ENCODE measurements around the gene FADS3. TPM values are rescaled to one million over a fixed set of nuclear protein-coding genes. Genes with fewer than 3 reads are reported as not detected.

The FADS3 gene
- total and polyA plus RNA-seq, 9 of the 15 experiments (the other 6 are each of a cell fraction or from before 2014, with no cell fraction given) = 0.97 to 148 (median 92.7) TPM

DNA sequence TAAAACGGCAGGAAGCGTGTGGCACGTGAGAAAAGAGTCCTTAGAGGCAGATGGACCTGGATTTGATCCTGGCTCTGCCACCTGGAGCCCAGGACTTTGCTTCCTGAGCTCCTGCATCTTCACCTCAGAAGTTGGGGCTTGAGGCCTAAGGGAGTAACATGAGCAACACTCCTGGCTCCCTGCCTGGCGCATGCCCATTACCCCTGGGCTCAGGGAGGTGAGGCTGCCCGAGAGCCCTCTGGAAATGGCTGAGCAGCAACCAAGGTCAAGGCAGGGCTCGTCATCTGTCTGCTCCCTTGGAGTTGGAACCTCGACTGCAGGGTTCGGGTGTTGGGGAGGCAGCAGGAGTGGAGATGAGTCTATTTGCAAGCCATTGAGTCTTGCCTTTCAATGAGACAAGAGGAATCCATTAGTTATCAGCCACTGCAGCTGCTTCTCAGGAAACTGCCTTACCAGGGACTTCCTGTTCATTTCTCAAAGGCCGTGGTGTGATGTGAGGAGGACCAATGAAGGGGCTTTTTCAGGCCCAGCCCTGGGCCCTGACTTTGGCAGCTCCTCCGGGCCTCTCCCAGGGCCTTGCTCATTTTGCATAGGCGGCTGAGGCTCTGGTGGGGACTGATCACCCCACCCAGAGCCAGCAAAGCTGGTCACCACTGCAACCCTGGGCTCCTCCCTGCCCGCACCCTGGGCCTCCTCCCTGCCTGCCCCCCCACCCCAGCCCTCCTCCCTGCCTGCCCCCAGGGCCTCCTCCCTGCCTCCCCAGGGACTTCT lies 56.9 kb downstream of the FADS3 start (continued):
- TF ChIP-seq, protein P1, sequence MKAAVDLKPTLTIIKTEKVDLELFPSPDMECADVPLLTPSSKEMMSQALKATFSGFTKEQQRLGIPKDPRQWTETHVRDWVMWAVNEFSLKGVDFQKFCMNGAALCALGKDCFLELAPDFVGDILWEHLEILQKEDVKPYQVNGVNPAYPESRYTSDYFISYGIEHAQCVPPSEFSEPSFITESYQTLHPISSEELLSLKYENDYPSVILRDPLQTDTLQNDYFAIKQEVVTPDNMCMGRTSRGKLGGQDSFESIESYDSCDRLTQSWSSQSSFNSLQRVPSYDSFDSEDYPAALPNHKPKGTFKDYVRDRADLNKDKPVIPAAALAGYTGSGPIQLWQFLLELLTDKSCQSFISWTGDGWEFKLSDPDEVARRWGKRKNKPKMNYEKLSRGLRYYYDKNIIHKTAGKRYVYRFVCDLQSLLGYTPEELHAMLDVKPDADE (conservative IDR thresholded peaks at IDR 0.05; ENCODE audit: control insufficient read depth, low read depth, low read length) = peak; percentile 75; the same call in 1 of the 2 replicates
- TF ChIP-seq RHOXF2B (CRISPR knock-in tag; conservative IDR thresholded peaks at IDR 0.05) = no peak
- TF ChIP-seq RUNX1 (IDR thresholded peaks at IDR 0.05; ENCODE audit: low read depth) = no peak
- TF ChIP-seq ZNF212 (CRISPR knock-in tag; IDR thresholded peaks at IDR 0.05) = no peak
- no peak for TF ChIP-seq ZNF274 (IDR thresholded peaks at IDR 0.05; ENCODE audit: borderline replicate concordance, low read depth, low read length)
- no peak for TF ChIP-seq TARDBP (IDR thresholded peaks at IDR 0.05)
- TF ChIP-seq, protein P2, sequence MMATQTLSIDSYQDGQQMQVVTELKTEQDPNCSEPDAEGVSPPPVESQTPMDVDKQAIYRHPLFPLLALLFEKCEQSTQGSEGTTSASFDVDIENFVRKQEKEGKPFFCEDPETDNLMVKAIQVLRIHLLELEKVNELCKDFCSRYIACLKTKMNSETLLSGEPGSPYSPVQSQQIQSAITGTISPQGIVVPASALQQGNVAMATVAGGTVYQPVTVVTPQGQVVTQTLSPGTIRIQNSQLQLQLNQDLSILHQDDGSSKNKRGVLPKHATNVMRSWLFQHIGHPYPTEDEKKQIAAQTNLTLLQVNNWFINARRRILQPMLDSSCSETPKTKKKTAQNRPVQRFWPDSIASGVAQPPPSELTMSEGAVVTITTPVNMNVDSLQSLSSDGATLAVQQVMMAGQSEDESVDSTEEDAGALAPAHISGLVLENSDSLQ (IDR thresholded peaks at IDR 0.05) = peak; percentile 59; the same call in 1 of the 2 replicates
- TF ChIP-seq, protein P3, sequence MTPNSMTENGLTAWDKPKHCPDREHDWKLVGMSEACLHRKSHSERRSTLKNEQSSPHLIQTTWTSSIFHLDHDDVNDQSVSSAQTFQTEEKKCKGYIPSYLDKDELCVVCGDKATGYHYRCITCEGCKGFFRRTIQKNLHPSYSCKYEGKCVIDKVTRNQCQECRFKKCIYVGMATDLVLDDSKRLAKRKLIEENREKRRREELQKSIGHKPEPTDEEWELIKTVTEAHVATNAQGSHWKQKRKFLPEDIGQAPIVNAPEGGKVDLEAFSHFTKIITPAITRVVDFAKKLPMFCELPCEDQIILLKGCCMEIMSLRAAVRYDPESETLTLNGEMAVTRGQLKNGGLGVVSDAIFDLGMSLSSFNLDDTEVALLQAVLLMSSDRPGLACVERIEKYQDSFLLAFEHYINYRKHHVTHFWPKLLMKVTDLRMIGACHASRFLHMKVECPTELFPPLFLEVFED (CRISPR knock-in tag; conservative IDR thresholded peaks at IDR 0.05) = no peak
- TF ChIP-seq ILF3 (IDR thresholded peaks at IDR 0.05; ENCODE audit: borderline replicate concordance) = no peak
- TF ChIP-seq PML (IDR thresholded peaks at IDR 0.05; ENCODE audit: low read length) = peak; percentile 70
- no peak for TF ChIP-seq DACH1 (IDR thresholded peaks at IDR 0.05; ENCODE audit: partially characterized antibody)
- no peak for TF ChIP-seq GATAD2B (IDR thresholded peaks at IDR 0.05; ENCODE audit: borderline replicate concordance)
- TF ChIP-seq, protein P4, sequence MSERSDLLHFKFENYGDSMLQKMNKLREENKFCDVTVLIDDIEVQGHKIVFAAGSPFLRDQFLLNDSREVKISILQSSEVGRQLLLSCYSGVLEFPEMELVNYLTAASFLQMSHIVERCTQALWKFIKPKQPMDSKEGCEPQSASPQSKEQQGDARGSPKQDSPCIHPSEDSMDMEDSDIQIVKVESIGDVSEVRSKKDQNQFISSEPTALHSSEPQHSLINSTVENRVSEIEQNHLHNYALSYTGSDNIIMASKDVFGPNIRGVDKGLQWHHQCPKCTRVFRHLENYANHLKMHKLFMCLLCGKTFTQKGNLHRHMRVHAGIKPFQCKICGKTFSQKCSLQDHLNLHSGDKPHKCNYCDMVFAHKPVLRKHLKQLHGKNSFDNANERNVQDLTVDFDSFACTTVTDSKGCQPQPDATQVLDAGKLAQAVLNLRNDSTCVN (CRISPR knock-in tag; IDR thresholded peaks at IDR 0.05) = no peak
- TF ChIP-seq, protein P5, sequence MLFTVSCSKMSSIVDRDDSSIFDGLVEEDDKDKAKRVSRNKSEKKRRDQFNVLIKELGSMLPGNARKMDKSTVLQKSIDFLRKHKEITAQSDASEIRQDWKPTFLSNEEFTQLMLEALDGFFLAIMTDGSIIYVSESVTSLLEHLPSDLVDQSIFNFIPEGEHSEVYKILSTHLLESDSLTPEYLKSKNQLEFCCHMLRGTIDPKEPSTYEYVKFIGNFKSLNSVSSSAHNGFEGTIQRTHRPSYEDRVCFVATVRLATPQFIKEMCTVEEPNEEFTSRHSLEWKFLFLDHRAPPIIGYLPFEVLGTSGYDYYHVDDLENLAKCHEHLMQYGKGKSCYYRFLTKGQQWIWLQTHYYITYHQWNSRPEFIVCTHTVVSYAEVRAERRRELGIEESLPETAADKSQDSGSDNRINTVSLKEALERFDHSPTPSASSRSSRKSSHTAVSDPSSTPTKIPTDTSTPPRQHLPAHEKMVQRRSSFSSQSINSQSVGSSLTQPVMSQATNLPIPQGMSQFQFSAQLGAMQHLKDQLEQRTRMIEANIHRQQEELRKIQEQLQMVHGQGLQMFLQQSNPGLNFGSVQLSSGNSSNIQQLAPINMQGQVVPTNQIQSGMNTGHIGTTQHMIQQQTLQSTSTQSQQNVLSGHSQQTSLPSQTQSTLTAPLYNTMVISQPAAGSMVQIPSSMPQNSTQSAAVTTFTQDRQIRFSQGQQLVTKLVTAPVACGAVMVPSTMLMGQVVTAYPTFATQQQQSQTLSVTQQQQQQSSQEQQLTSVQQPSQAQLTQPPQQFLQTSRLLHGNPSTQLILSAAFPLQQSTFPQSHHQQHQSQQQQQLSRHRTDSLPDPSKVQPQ (CRISPR knock-in tag; IDR thresholded peaks at IDR 0.05; ENCODE audit: borderline replicate concordance) = no peak
- no peak for TF ChIP-seq TSC22D4 (tag; IDR thresholded peaks at IDR 0.05)
- no peak for TF ChIP-seq ZNF785 (CRISPR knock-in tag; IDR thresholded peaks at IDR 0.05)
- TF ChIP-seq MEF2A (IDR thresholded peaks at IDR 0.05; ENCODE audit: control insufficient read depth, low read depth, low read length) = no peak
- TF ChIP-seq TAF7 (tag; IDR thresholded peaks at IDR 0.05) = no peak
- TF ChIP-seq, protein P6, sequence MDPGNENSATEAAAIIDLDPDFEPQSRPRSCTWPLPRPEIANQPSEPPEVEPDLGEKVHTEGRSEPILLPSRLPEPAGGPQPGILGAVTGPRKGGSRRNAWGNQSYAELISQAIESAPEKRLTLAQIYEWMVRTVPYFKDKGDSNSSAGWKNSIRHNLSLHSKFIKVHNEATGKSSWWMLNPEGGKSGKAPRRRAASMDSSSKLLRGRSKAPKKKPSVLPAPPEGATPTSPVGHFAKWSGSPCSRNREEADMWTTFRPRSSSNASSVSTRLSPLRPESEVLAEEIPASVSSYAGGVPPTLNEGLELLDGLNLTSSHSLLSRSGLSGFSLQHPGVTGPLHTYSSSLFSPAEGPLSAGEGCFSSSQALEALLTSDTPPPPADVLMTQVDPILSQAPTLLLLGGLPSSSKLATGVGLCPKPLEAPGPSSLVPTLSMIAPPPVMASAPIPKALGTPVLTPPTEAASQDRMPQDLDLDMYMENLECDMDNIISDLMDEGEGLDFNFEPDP (CRISPR knock-in tag; IDR thresholded peaks at IDR 0.05) = peak; percentile 77; the same call in 1 of the 2 replicates
- no peak for TF ChIP-seq GABPB2 (CRISPR knock-in tag; conservative IDR thresholded peaks at IDR 0.05)

Data from K562 (cell line).